Liver (tissue), 9 donors: ENCODE measurements around the gene COQ8B. TPM values are rescaled to one million over a fixed set of nuclear protein-coding genes. Genes with fewer than 3 reads are reported as not detected.

ENCODE experiments used
- DNase-seq: peaks from one replicate; pipeline ENCODE4 v3.0.0-alpha.2; 2017; ENCODE audit warnings: low spot score
- H3K27ac ChIP-seq, 2 donors: one replicate each; pipeline ENCODE4 v1.7.0; 2013; ENCODE audit warnings: inconsistent platforms in 2 of 2, low read length in 2 of 2, control low read depth in 1 of 2, low read depth in 1 of 2, mild to moderate bottlenecking in 1 of 2
- H3K27me3 ChIP-seq, 4 donors: one replicate each; pipeline versions ENCODE4 v1.6.1 to v1.7.0; 2013; ENCODE audit warnings: low read length in 3 of 4, inconsistent platforms in 1 of 4, mild to moderate bottlenecking in 1 of 4, moderate library complexity in 1 of 4; ENCODE audit not compliant: control insufficient read depth in 4 of 4, insufficient read depth in 4 of 4
- H3K36me3 ChIP-seq, 4 donors: one replicate each; pipeline versions ENCODE4 v1.6.1 to v1.7.0; 2013; ENCODE audit warnings: low read length in 3 of 4, mild to moderate bottlenecking in 3 of 4, low read depth in 1 of 4, moderate library complexity in 1 of 4; ENCODE audit not compliant: control insufficient read depth in 4 of 4, insufficient read depth in 3 of 4
- H3K4me1 ChIP-seq, 4 donors: one replicate each; pipeline versions ENCODE4 v1.6.1 to v1.7.0; 2013; ENCODE audit warnings: low read length in 3 of 4, mild to moderate bottlenecking in 3 of 4, moderate library complexity in 1 of 4; ENCODE audit not compliant: control insufficient read depth in 4 of 4, insufficient read depth in 4 of 4
- H3K4me3 ChIP-seq, 3 donors: one replicate each; pipeline versions ENCODE4 v1.6.1 to v1.7.0; 2013; ENCODE audit warnings: low read length in 3 of 3, control low read depth in 1 of 3, low read depth in 1 of 3, mild to moderate bottlenecking in 1 of 3
- H3K9ac ChIP-seq, 2 donors: one replicate each; pipeline ENCODE4 v1.7.0; 2013; ENCODE audit warnings: low read length in 2 of 2, mild to moderate bottlenecking in 2 of 2, moderate library complexity in 2 of 2, control low read depth in 1 of 2, low read depth in 1 of 2
- H3K9me3 ChIP-seq, 4 donors: one replicate each; pipeline versions ENCODE4 v1.6.1 to v1.7.0; 2013; ENCODE audit warnings: low read length in 3 of 4; ENCODE audit not compliant: control insufficient read depth in 4 of 4
- ATF3 ChIP-seq: IDR thresholded peaks from 2 replicates; pipeline ENCODE4 v1.6.1; 2016; ENCODE audit warnings: antibody characterized with exemption
- CTCF ChIP-seq: fragments of 150-350 bp; IDR thresholded peaks from 2 replicates; pipeline ENCODE4 v1.5.1; 2017; ENCODE audit warnings: improper control_type of control experiment, low read depth, low read length; ENCODE audit not compliant: missing input control
- EGR1 ChIP-seq, 2 donors: IDR thresholded peaks; 2 replicates each; pipeline ENCODE4 v1.6.1; 2016 to 2018; ENCODE audit warnings: antibody characterized with exemption in 2 of 2, low read depth in 2 of 2
- FOXA1 ChIP-seq: IDR thresholded peaks from 2 replicates; pipeline ENCODE4 v1.6.1; 2016; ENCODE audit warnings: antibody characterized with exemption
- FOXA2 ChIP-seq: IDR thresholded peaks from 2 replicates; pipeline ENCODE4 v1.6.1; 2016; ENCODE audit warnings: antibody characterized with exemption
- GABPA ChIP-seq, 2 donors: IDR thresholded peaks in 1 of 2; conservative IDR thresholded peaks in 1 of 2; 2 replicates each; pipeline ENCODE4 v1.6.1; 2016; ENCODE audit warnings: antibody characterized with exemption in 2 of 2, mild to moderate bottlenecking in 1 of 2, moderate library complexity in 1 of 2
- HNF4A ChIP-seq, 2 donors: conservative IDR thresholded peaks; 2 replicates each; pipeline ENCODE4 v1.6.1; 2016; ENCODE audit warnings: antibody characterized with exemption in 2 of 2, mild to moderate bottlenecking in 2 of 2
- HNF4G ChIP-seq: IDR thresholded peaks from 2 replicates; pipeline ENCODE4 v1.6.1; 2016; ENCODE audit warnings: antibody characterized with exemption
- JUND ChIP-seq, 2 donors: IDR thresholded peaks; 2 replicates each; pipeline ENCODE4 v1.6.1; 2016; ENCODE audit warnings: antibody characterized with exemption in 2 of 2
- MAX ChIP-seq: IDR thresholded peaks from 2 replicates; pipeline ENCODE4 v1.6.1; 2016; ENCODE audit warnings: antibody characterized with exemption
- NR2F2 ChIP-seq: IDR thresholded peaks from 2 replicates; pipeline ENCODE4 v1.6.1; 2016; ENCODE audit warnings: antibody characterized with exemption
- RAD21 ChIP-seq, 2 donors: IDR thresholded peaks; 2 replicates each; pipeline ENCODE4 v1.6.1; 2016; ENCODE audit warnings: antibody characterized with exemption in 2 of 2, mild to moderate bottlenecking in 2 of 2
- REST ChIP-seq: IDR thresholded peaks from 2 replicates; pipeline ENCODE4 v1.6.1; 2016; ENCODE audit warnings: antibody characterized with exemption, mild to moderate bottlenecking
- RXRA ChIP-seq, 2 donors: IDR thresholded peaks; 2 replicates each; pipeline ENCODE4 v1.6.1; 2017 to 2018; ENCODE audit warnings: antibody characterized with exemption in 2 of 2, mild to moderate bottlenecking in 1 of 2
- SP1 ChIP-seq: IDR thresholded peaks from 2 replicates; pipeline ENCODE4 v1.6.1; 2018; ENCODE audit warnings: antibody characterized with exemption, mild to moderate bottlenecking
- TAF1 ChIP-seq: conservative IDR thresholded peaks from 2 replicates; pipeline ENCODE4 v1.6.1; 2016; ENCODE audit warnings: antibody characterized with exemption, mild to moderate bottlenecking
- YY1 ChIP-seq: IDR thresholded peaks from 2 replicates; pipeline ENCODE4 v1.6.1; 2016; ENCODE audit warnings: antibody characterized with exemption, mild to moderate bottlenecking
- ZBTB33 ChIP-seq: IDR thresholded peaks from 2 replicates; pipeline ENCODE4 v1.6.1; 2016; ENCODE audit warnings: antibody characterized with exemption
- WGBS: extraction: QIAGEN DNeasy Blood & Tissue Kit; methylation state at CpG from one replicate; pipeline ENCODE4 v1.1.7; 2013; 5-methylcytosine and 5-hydroxymethylcytosine counted together
- polyA plus RNA-seq, 2 donors: library from polyadenylated mRNA; stranded (reverse) in 1 of 2; unstranded in 1 of 2; fragments of 200-250 nt in 1 of 2; fragments of >200 nt in 1 of 2; fragmentation: Nextera tagmentation in 1 of 2; extraction: Ambion mirVana in 1 of 2; gene quantifications; one replicate each; pipeline versions ENCODE4 v1.2.1 to v1.2.3, GENCODE V29; 2013 to 2015
- total RNA-seq, 2 donors: library from RNA; depleted of rRNA; stranded (reverse); fragments of >200 nt; gene quantifications; one replicate each; pipeline ENCODE4 v1.2.3, GENCODE V29; 2014
- donor health status: healthy.
- donor health status: healthy.
- donor health status: healthy.
- donor health status: healthy.
- donor health status: healthy.

The COQ8B gene
- total and polyA plus RNA-seq, 4 donors: 6.4 to 30.6 (median 19.9) TPM

GRCh38 chr19:40755248-40755624 lies 38.5 kb upstream of the COQ8B start:
- DNase-seq: no peak
- Histone ChIP-seq H3K9me3 (no peaks in the 10 kb centered on the region), H3K9ac (no peak overlapping the region), H3K4me3 (no peak overlapping the region), H3K27me3 (no peaks in the 10 kb centered on the region), H3K4me1 (peaks cover 3 to 35% (median 25%) of the 10 kb centered on the region in 4 donors), H3K27ac (peak overlapping the region in 1 of 2 donors; percentile 70), H3K36me3 (peaks cover 8 to 30% (median 21%) of the 10 kb centered on the region in 4 donors)
- 89% methylated on average over 3 of the region's 3 CpGs for WGBS
- no peak for TF ChIP-seq HNF4G
- TF ChIP-seq SP1: no peak
- TF ChIP-seq ZBTB33: no peak
- no peak for TF ChIP-seq FOXA1
- no peak for TF ChIP-seq GABPA (IDR thresholded peaks at IDR 0.05 in 1 of 2, conservative IDR thresholded peaks at IDR 0.05 in 1 of 2)
- no peak for TF ChIP-seq YY1
- no peak for TF ChIP-seq FOXA2
- no peak for TF ChIP-seq RXRA (IDR thresholded peaks at IDR 0.05)
- no peak for TF ChIP-seq NR2F2
- no peak for TF ChIP-seq MAX
- no peak for TF ChIP-seq HNF4A (conservative IDR thresholded peaks at IDR 0.05)
- no peak for TF ChIP-seq TAF1
- no peak for TF ChIP-seq ATF3
- TF ChIP-seq CTCF: no peak
- no peak for TF ChIP-seq JUND (IDR thresholded peaks at IDR 0.05)
- TF ChIP-seq RAD21 (IDR thresholded peaks at IDR 0.05): no peak
- TF ChIP-seq REST: no peak
- TF ChIP-seq EGR1 (IDR thresholded peaks at IDR 0.05; ENCODE audit: low read depth in 2 of 2): no peak
